ENCODE data around the gene CDCA5.
"Not testable (repeated sequence)": the region's sequence is repeated elsewhere in the genome, so short reads cannot be mapped to it uniquely, and the experiment has no call there.

CDCA5 gene

GRCh38 chr11:65118891-65119669 is 35.2 kb upstream of the CDCA5 start:
- not testable (repeated sequence) for DNase-seq (ENCODE audit: low read depth)

GRCh38 chr11:65118097-65118837 is 34.4 kb upstream of the CDCA5 start:
- no peak for DNase-seq (ENCODE audit: low read depth)

- peak; percentile 100 for DNase-seq (ENCODE audit: low read depth)
Measured at GRCh38 chr11:65117206-65118096, 33.6 kb upstream of the CDCA5 start, which contains the start of gene ZNHIT2. Gene ZNHIT2, minus strand, starts transcription at chr11:65117701. Its CDS starts 48 bp downstream, at chr11:65117653.

GRCh38 chr11:65116370-65117205 is 32.7 kb upstream of the CDCA5 start:
- no peak for DNase-seq (ENCODE audit: low read depth)

GRCh38 chr11:65115361-65116082 is 31.7 kb upstream of the CDCA5 start:
- no peak for DNase-seq (ENCODE audit: low read depth)

- DNase-seq (ENCODE audit: low read depth), result no peak
Measured at GRCh38 chr11:65114538-65115171, 30.8 kb upstream of the CDCA5 start.

GRCh38 chr11:65113839-65114238 is 30.0 kb upstream of the CDCA5 start:
- DNase-seq (ENCODE audit: low read depth), result no peak

GRCh38 chr11:65113361-65113756 is 29.5 kb upstream of the CDCA5 start:
- no peak for DNase-seq (ENCODE audit: low read depth)

- peak; percentile 62 for DNase-seq (ENCODE audit: low read depth)
Measured at GRCh38 chr11:65112546-65113360, 28.9 kb upstream of the CDCA5 start.

- DNase-seq (ENCODE audit: low read depth), result peak; percentile 88
Measured at GRCh38 chr11:65111744-65112545, 28.1 kb upstream of the CDCA5 start, which contains the start of gene TM7SF2. Gene TM7SF2, plus strand, starts transcription at chr11:65111872. Its CDS starts 144 bp downstream, at chr11:65112016.

- no peak for DNase-seq (ENCODE audit: low read depth)
Measured at GRCh38 chr11:65111159-65111743, 27.4 kb upstream of the CDCA5 start.

- peak; percentile 95 for DNase-seq (ENCODE audit: low read depth)
Measured at GRCh38 chr11:65110354-65110861, 26.6 kb upstream of the CDCA5 start.

- no peak for DNase-seq (ENCODE audit: low read depth)
Measured at GRCh38 chr11:65109231-65110198, 25.7 kb upstream of the CDCA5 start.

- no peak for DNase-seq (ENCODE audit: low read depth)
Measured at GRCh38 chr11:65108469-65109123, 24.8 kb upstream of the CDCA5 start.

- no peak for DNase-seq (ENCODE audit: low read depth)
Measured at GRCh38 chr11:65107751-65108468, 24.1 kb upstream of the CDCA5 start.
